Stimulated activated CD8-positive, alpha-beta memory T cell treated with anti-CD3 and anti-CD28 coated beads, Interleukin-15, amount 100 ng/mL, for 24 hours (primary cell): ENCODE data around the gene CHD1.

ENCODE experiments used
- DNase-seq: peaks from one replicate; pipeline ENCODE4 v3.0.0-alpha.2; 2020; ENCODE audit warnings: low read depth

CHD1 gene

DNA sequence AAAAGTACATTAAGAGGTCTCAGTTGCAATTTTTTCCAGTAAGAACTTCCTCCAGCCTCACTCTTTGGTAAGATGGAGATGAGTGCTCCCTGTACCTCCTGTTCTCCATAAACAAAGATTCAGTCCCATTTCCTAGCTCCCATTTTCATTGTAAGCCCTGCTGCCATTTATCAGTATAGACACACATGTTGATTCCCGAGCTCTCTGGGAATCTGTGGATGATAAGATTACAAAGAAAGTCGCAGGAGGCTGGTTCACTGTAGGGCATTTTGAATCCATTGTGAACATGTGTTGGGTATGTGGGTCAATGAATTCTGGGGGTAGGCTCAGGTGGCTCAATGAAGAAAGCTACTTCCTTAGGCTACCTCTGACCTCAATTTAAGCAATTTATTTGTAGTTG lies 118.6 kb downstream of the CHD1 start:
- DNase-seq, result no peak

DNA sequence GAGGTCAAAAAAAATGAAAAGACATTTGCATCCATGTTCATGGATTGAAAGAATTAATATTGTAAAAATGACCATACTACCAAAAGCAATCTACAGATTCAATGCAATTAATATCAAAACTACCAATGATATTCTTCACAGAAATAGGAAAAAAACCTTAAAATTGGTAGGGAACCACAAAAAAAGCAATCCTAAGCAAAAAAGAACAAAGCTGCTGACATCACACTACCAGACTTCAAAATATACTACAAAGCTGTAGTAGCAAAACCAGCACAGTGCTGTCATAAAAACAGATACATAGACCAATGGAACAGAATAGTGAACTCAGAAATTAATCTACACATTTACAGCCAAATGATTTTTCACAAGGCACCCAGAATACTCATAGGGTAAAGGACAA lies 121.0 kb downstream of the CHD1 start:
- no peak for DNase-seq

DNA sequence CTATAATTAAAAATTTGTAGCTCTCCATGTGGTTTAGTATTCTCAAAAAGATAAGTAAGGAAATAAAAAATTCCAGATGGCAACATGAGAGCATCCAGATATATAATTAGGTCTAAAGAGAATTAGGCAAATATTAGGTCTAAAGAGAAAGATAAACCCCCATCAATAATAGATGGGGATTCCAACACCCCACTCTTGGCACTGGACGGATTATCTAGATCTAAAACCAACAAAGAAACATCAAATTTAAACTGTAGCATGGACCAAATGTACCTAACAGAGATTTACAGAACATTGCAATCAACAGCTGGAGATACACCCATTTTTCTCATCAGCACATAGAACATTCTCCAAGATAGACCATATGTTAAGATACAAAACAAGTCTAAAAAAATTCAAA lies 123.7 kb downstream of the CHD1 start:
- no peak for DNase-seq

GRCh38 chr5:98804066-98804465 lies 124.7 kb downstream of the CHD1 start:
- no peak for DNase-seq
